GM23338 (cell line): ENCODE measurements around the gene SPAAR. TPM values are rescaled to one million over a fixed set of nuclear protein-coding genes. Genes with fewer than 3 reads are reported as not detected.
"Not testable (repeated sequence)": the region's sequence is repeated elsewhere in the genome, so short reads cannot be mapped to it uniquely, and the experiment has no call there.

Experiments
- ATAC-seq: fragments of 200-7000 bp; cut with Tn5 transposase; 3 replicates; pipeline ENCODE4 v1.9.1; 2020
- DNase-seq: peaks from one replicate; pipeline ENCODE4 v3.0.0-alpha.2; 2015; ENCODE audit warnings: low spot score
- H2AFZ ChIP-seq: fragments of 200-600 bp; sonication (generic); 2 replicates; pipeline ENCODE4 v1.8.0; 2016; ENCODE audit warnings: antibody characterized with exemption, mild to moderate bottlenecking, moderate library complexity
- H3F3A ChIP-seq: fragments of 200-600 bp; sonication (generic); replicated peaks from 2 replicates; pipeline ENCODE4 v1.8.0; 2017; ENCODE audit warnings: antibody characterized with exemption, mixed run types, low read depth
- H3K27ac ChIP-seq: fragments of 200-600 bp; sonication (generic); 2 replicates; pipeline ENCODE4 v1.6.1; 2016; ENCODE audit warnings: low read depth
- H3K27me3 ChIP-seq: fragments of 200-600 bp; sonication (generic); 2 replicates; pipeline ENCODE4 v1.8.0; 2016; ENCODE audit warnings: mild to moderate bottlenecking, mixed run types, moderate library complexity; ENCODE audit not compliant: insufficient read depth
- H3K36me3 ChIP-seq: fragments of 200-600 bp; sonication (generic); 2 replicates; pipeline ENCODE4 v1.8.0; 2016; ENCODE audit warnings: mild to moderate bottlenecking; ENCODE audit not compliant: insufficient read depth
- H3K4me1 ChIP-seq: fragments of 200-600 bp; sonication (generic); 2 replicates; pipeline ENCODE4 v1.8.0; 2016; ENCODE audit warnings: mild to moderate bottlenecking, moderate library complexity; ENCODE audit not compliant: insufficient read depth
- H3K4me2 ChIP-seq: fragments of 200-600 bp; sonication (generic); 2 replicates; pipeline ENCODE4 v1.7.1; 2017; ENCODE audit warnings: mixed run types
- H3K4me3 ChIP-seq: fragments of 200-600 bp; sonication (generic); 2 replicates; pipeline ENCODE4 v1.6.1; 2016; ENCODE audit warnings: mixed run types
- H3K79me2 ChIP-seq: fragments of 200-600 bp; sonication (generic); replicated peaks from 2 replicates; pipeline ENCODE4 v1.8.0; 2017; ENCODE audit warnings: mild to moderate bottlenecking; ENCODE audit not compliant: insufficient read depth
- H3K9me2 ChIP-seq: fragments of 200-600 bp; sonication (generic); 2 replicates; pipeline ENCODE4 v1.8.0; 2017; ENCODE audit not compliant: insufficient read depth
- H4K20me1 ChIP-seq: fragments of 200-600 bp; sonication (generic); replicated peaks from 2 replicates; pipeline ENCODE4 v1.8.0; 2017; ENCODE audit warnings: mild to moderate bottlenecking; ENCODE audit not compliant: insufficient read depth
- H3K27ac Mint-ChIP-seq: 2 replicates; pipeline ENCODE4 v1.8.0; 2020; ENCODE audit warnings: inconsistent platforms, mild to moderate bottlenecking, moderate library complexity, mixed read lengths
- H3K27me3 Mint-ChIP-seq: 3 replicates; pipeline ENCODE4 v1.8.0; 2022; ENCODE audit warnings: low read depth, mild to moderate bottlenecking, moderate library complexity, mixed read lengths, inconsistent platforms; ENCODE audit not compliant: insufficient read depth, poor library complexity
- H3K36me3 Mint-ChIP-seq: 3 replicates; pipeline ENCODE4 v1.8.0; 2021; ENCODE audit warnings: low read depth, mild to moderate bottlenecking, inconsistent platforms, moderate library complexity, mixed read lengths
- H3K4me1 Mint-ChIP-seq: 3 replicates; pipeline ENCODE4 v1.8.0; 2020; ENCODE audit warnings: mild to moderate bottlenecking, inconsistent platforms, mixed read lengths
- H3K4me3 Mint-ChIP-seq: 3 replicates; pipeline ENCODE4 v1.8.0; 2021; ENCODE audit warnings: moderate library complexity, mild to moderate bottlenecking, inconsistent platforms, mixed read lengths
- H3K9me3 Mint-ChIP-seq: 3 replicates; pipeline ENCODE4 v1.8.0; 2020; ENCODE audit warnings: moderate library complexity, mild to moderate bottlenecking, inconsistent platforms, mixed read lengths
- EZH2 ChIP-seq: fragments of 200-600 bp; sonication (generic); IDR thresholded peaks from one replicate; pipeline ENCODE4 v1.8.0; 2017; ENCODE audit warnings: antibody characterized with exemption, mild to moderate bottlenecking, low read depth; ENCODE audit not compliant: unreplicated experiment
- JUNB ChIP-seq: IDR thresholded peaks from one replicate; pipeline ENCODE4 v1.6.1; 2016; ENCODE audit warnings: antibody characterized with exemption; ENCODE audit not compliant: unreplicated experiment
- NANOG ChIP-seq: IDR thresholded peaks from 2 replicates; pipeline ENCODE4 v1.6.1; 2016; ENCODE audit warnings: antibody characterized with exemption, borderline replicate concordance
- POLR2AphosphoS5 ChIP-seq: IDR thresholded peaks from 2 replicates; pipeline ENCODE4 v1.6.1; 2016; ENCODE audit warnings: antibody characterized with exemption, low read depth
- polyA plus RNA-seq: library from polyadenylated mRNA; unstranded; fragments of >200 nt; fragmentation: Nextera tagmentation; extraction: Ambion mirVana; gene quantifications from 2 replicates; pipeline ENCODE4 v1.2.1, GENCODE V29; 2016
- total RNA-seq: library from RNA; depleted of rRNA; stranded (reverse); fragments of >200 nt; shearing (Covaris generic); gene quantifications from 2 replicates; pipeline ENCODE4 v1.2.3, GENCODE V29; 2014
- TF ChIP-seq, protein P1 (sequence below): fragments of 250-450 bp; sonication (Bioruptor Pico); IDR thresholded peaks from 2 replicates; pipeline ENCODE4 v1.5.0; 2020; ENCODE audit warnings: mild to moderate bottlenecking, moderate library complexity

The SPAAR gene
- total and polyA plus RNA-seq, 2 experiments from 2014 or later, result not detected

DNA sequence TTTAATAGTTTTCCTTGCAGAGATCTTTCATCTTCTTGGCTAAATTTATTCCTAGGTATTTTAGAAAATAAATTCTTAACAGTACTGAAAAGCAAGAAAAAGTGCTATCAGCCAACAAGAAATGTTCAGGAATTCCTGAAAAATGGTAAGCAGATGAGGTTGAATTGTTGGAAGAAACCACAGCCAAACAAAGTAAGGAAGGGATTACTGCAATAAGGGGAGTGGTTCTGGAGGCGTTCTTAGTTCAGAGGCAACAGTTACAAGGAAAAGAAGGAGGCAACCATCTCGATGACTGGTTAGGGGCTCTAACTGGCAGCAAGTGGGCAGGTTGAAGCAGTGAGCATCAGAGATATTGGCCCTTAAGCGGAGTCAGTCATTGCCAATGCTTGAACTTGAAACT is 26.3 kb upstream of the SPAAR start (continued):
- TF ChIP-seq, protein P1, sequence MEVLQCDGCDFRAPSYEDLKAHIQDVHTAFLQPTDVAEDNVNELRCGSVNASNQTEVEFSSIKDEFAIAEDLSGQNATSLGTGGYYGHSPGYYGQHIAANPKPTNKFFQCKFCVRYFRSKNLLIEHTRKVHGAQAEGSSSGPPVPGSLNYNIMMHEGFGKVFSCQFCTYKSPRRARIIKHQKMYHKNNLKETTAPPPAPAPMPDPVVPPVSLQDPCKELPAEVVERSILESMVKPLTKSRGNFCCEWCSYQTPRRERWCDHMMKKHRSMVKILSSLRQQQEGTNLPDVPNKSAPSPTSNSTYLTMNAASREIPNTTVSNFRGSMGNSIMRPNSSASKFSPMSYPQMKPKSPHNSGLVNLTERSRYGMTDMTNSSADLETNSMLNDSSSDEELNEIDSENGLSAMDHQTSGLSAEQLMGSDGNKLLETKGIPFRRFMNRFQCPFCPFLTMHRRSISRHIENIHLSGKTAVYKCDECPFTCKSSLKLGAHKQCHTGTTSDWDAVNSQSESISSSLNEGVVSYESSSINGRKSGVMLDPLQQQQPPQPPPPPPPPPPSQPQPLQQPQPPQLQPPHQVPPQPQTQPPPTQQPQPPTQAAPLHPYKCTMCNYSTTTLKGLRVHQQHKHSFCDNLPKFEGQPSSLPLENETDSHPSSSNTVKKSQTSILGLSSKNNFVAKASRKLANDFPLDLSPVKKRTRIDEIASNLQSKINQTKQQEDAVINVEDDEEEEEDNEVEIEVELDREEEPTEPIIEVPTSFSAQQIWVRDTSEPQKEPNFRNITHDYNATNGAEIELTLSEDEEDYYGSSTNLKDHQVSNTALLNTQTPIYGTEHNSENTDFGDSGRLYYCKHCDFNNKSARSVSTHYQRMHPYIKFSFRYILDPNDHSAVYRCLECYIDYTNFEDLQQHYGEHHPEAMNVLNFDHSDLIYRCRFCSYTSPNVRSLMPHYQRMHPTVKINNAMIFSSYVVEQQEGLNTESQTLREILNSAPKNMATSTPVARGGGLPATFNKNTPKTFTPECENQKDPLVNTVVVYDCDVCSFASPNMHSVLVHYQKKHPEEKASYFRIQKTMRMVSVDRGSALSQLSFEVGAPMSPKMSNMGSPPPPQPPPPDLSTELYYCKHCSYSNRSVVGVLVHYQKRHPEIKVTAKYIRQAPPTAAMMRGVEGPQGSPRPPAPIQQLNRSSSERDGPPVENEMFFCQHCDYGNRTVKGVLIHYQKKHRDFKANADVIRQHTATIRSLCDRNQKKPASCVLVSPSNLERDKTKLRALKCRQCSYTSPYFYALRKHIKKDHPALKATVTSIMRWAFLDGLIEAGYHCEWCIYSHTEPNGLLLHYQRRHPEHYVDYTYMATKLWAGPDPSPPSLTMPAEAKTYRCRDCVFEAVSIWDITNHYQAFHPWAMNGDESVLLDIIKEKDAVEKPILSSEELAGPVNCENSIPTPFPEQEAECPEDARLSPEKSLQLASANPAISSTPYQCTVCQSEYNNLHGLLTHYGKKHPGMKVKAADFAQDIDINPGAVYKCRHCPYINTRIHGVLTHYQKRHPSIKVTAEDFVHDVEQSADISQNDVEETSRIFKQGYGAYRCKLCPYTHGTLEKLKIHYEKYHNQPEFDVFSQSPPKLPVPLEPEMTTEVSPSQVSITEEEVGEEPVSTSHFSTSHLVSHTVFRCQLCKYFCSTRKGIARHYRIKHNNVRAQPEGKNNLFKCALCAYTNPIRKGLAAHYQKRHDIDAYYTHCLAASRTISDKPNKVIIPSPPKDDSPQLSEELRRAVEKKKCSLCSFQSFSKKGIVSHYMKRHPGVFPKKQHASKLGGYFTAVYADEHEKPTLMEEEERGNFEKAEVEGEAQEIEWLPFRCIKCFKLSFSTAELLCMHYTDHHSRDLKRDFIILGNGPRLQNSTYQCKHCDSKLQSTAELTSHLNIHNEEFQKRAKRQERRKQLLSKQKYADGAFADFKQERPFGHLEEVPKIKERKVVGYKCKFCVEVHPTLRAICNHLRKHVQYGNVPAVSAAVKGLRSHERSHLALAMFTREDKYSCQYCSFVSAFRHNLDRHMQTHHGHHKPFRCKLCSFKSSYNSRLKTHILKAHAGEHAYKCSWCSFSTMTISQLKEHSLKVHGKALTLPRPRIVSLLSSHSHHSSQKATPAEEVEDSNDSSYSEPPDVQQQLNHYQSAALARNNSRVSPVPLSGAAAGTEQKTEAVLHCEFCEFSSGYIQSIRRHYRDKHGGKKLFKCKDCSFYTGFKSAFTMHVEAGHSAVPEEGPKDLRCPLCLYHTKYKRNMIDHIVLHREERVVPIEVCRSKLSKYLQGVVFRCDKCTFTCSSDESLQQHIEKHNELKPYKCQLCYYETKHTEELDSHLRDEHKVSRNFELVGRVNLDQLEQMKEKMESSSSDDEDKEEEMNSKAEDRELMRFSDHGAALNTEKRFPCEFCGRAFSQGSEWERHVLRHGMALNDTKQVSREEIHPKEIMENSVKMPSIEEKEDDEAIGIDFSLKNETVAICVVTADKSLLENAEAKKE (CRISPR knock-in tag), result no peak
- TF ChIP-seq POLR2AphosphoS5, result no peak
- TF ChIP-seq EZH2, result no peak

DNA sequence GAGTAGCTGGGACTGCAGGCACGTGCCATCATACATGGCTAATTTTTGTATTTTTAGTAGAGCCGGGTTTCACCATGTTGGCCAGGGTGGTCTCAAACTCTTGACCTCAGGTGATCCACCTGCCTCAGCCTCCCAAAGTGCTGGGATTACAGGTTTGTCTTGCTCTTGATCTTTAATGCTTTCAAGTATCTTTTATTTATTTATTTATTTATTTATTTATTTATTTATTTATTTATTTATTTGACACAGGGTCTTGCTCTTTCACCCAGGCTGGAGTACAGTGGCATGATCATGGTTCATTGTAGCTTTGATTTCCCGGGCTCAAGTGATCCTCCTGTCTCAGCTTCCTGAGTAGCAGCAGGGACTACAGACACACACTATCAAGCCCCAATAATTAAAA is 24.4 kb upstream of the SPAAR start:
- H3K4me1 ChIP-seq, H2AFZ ChIP-seq, H3K4me1 Mint-ChIP-seq, H3K79me2 ChIP-seq, H3K4me3 ChIP-seq, H3K27ac Mint-ChIP-seq, H4K20me1 ChIP-seq, H3F3A ChIP-seq, H3K4me2 ChIP-seq, H3K36me3 ChIP-seq, DNase-seq, H3K27ac ChIP-seq, H3K4me3 Mint-ChIP-seq, H3K27me3 Mint-ChIP-seq, ATAC-seq, H3K27me3 ChIP-seq, H3K9me2 ChIP-seq, H3K9me3 Mint-ChIP-seq, H3K36me3 Mint-ChIP-seq: not testable (repeated sequence)

DNA sequence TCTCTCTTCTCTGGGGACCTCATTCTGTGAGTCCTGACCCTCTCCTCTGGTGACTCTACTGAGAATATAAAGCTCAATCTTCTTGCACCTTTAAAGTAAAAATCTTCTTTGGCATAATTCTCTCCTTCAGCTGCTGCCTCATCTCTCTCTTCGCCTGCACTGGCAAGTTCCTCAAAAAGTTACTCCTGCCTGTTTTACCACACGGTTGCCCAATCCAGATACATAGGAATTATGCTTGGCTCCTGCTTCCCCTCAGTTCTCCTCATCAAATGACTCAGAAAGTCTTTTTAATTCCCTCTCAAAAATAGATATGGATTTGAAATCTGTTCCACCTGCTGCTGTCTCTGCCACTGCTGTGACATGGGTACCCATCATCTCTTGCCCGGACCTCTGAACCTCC is 17.6 kb upstream of the SPAAR start:
- H3K4me3 Mint-ChIP-seq, result no peak overlapping the region
- no peaks in the 10 kb centered on the region for H3K4me1 ChIP-seq
- H3K79me2 ChIP-seq, result no peaks in the 10 kb centered on the region
- H3K9me2 ChIP-seq, result no peaks in the 10 kb centered on the region
- H3K4me1 Mint-ChIP-seq, result no peaks in the 10 kb centered on the region
- H3K4me2 ChIP-seq, result no peak overlapping the region
- 0 out of 2 replicates have a peak overlapping the region, but pooled peaks have one; percentile 43 for H2AFZ ChIP-seq
- H3F3A ChIP-seq, result no peaks in the 10 kb centered on the region
- no peak overlapping the region for H3K27ac Mint-ChIP-seq
- H4K20me1 ChIP-seq, result no peaks in the 10 kb centered on the region
- DNase-seq (no peak), ATAC-seq (no peak)
- no peak overlapping the region for H3K27ac ChIP-seq
- H3K9me3 Mint-ChIP-seq, result no peaks in the 10 kb centered on the region
- no peak overlapping the region for H3K4me3 ChIP-seq
- H3K27me3 ChIP-seq, result no peaks in the 10 kb centered on the region
- H3K27me3 Mint-ChIP-seq, result peaks cover 4% of the 10 kb centered on the region
- no peaks in the 10 kb centered on the region for H3K36me3 ChIP-seq
- no peaks in the 10 kb centered on the region for H3K36me3 Mint-ChIP-seq
- TF ChIP-seq JUNB (no peak), EZH2 (no peak), NANOG (no peak)
- TF ChIP-seq, protein P1 (CRISPR knock-in tag), result no peak
